Embryonic facial prominence (tissue), 1 donor: ENCODE results near the gene FAM237A.

ENCODE experiments used
- DNase-seq: peaks from one replicate; pipeline ENCODE4 v3.0.0-alpha.2; 2016; ENCODE audit errors: extremely low spot score

Gene FAM237A

DNA sequence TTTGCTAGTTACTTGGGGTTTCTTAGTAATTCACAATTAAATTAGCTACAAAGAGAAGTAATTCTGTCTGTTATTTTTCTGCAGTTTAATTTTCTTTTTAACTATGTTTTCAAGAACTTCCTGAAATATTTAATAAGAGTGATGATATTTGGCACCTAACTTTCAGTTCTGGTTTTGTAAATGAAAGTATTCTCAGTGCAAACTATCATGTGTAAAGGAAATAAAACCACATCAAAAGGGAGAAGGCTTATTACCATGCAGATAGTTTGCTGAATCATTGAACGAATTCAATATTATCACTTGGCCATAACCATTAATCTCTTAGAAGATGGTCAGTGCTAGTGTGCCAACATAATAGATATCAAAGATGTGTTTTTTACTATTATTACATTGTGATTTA, 46.7 kb downstream of the FAM237A start:
- DNase-seq: no peak

GRCh38 chr2:206692971-206693370, 50.7 kb downstream of the FAM237A start:
- no peak for DNase-seq

DNA sequence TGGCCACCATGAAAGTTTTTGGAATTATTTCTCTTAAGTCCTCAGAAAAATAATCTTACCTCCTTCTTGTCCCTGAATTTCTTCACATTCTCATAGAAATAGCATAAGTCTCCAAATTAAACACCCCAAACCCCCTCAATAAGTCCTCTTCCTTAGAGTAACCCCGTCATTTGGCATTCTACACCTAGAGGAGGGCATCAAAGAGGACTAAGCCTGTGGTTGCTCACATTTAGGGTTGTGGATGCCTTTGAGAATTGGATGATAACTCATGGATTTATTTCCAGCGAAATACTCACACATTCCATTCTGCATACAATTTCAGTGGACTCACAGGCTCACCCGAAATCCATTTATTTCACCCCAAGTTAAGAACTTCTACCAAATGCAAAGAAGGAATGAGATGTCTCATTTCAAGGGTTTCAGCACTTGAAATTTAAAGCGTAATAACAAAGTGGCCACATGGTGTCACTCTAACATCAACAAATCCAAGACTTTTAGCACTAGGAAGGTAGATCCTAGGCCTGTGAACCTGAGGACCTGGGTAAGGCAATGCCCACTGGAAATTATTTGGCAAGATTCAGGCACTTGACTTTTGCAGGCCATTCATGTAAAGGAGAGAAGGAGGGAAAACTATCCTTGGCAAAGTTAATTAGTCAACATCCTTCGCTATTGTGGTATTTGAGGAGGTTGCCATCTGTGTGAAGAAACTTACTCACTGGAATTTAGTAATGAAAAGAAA, 51.3 kb downstream of the FAM237A start:
- peak; percentile 14 for DNase-seq

- DNase-seq: no peak
These were observed 54.6 kb downstream of the FAM237A start for GRCh38 chr2:206696910-206697309.

DNA sequence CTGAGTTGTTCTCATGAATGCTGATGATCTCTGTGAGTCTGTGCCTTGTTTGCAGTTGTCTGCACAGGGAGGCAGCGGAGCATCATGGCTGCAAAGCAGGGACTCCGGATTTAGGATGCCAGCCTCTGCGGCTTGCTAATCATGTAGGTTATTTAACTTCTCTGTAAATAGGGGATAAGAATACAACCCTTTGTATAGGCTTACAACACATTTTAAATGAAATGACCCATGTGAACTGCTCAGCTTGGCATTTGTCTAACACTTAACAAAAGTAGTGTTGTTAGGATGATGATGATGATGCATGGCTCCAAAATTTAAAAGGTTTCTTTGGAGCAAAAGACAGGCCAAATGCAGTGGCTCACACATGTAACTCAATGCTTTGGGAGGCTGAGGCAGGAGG, 56.5 kb downstream of the FAM237A start:
- DNase-seq: no peak
